Measurements from ENCODE around the gene CTNND2. TPM values are rescaled to one million over a fixed set of nuclear protein-coding genes. Genes with fewer than 3 reads are reported as not detected.

The CTNND2 gene
- polyA plus RNA-seq, 1 donor from 2014 or later = 67.0 TPM

DNA sequence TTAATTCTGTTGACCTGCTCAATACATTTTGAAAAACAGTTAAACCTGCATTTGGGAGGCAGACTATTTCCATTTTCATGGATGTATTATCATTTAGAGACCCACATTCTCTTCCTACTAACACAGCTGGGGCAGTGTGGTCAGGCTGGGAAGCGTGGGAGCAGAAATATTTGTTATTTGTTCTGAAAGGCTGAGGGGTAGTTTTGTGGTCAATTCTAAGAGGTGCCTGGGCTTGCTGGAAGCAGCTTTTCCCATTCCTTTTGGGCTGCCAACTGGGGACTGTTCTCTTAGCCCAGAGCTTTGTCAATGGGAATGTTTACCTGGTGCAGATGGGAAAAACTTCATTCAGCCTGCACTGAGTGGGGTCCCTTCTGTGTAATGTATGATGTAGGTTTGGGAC lies 971.8 kb downstream of the CTNND2 start:
- no peak overlapping the region for H3K27ac ChIP-seq (ENCODE audit: low read length)
- H3K4me2 ChIP-seq (ENCODE audit: low read length) = no peak overlapping the region
- H3F3A ChIP-seq (ENCODE audit: insufficient read depth, low read length, poor library complexity, severe bottlenecking) = no peaks in the 10 kb centered on the region
- no peaks in the 10 kb centered on the region for H3K27me3 ChIP-seq (ENCODE audit: insufficient read depth, low read depth, low read length)
- no peaks in the 10 kb centered on the region for H3K79me2 ChIP-seq (replicated peaks; ENCODE audit: insufficient read depth, low read length)
- H4K20me1 ChIP-seq (ENCODE audit: insufficient read depth) = no peaks in the 10 kb centered on the region
- no peak overlapping the region for H3K4me3 ChIP-seq (ENCODE audit: low read length)
- no peaks in the 10 kb centered on the region for H3K9me2 ChIP-seq (ENCODE audit: insufficient read depth, low read length)
- TF ChIP-seq SMC3 (conservative IDR thresholded peaks at IDR 0.05; ENCODE audit: poor library complexity) (no peak), POLR2AphosphoS5 (IDR thresholded peaks at IDR 0.05) (no peak), RAD21 (conservative IDR thresholded peaks at IDR 0.05) (no peak), TAF1 (IDR thresholded peaks at IDR 0.05; ENCODE audit: low read depth) (no peak), EZH2 (IDR thresholded peaks at IDR 0.05; ENCODE audit: borderline replicate concordance, insufficient read depth, low read length, poor library complexity, severe bottlenecking) (no peak), MXI1 (conservative IDR thresholded peaks at IDR 0.05; ENCODE audit: poor library complexity, severe bottlenecking) (no peak), EP300 (conservative IDR thresholded peaks at IDR 0.05; ENCODE audit: poor library complexity, severe bottlenecking) (no peak)
- TF ChIP-seq, protein P1, sequence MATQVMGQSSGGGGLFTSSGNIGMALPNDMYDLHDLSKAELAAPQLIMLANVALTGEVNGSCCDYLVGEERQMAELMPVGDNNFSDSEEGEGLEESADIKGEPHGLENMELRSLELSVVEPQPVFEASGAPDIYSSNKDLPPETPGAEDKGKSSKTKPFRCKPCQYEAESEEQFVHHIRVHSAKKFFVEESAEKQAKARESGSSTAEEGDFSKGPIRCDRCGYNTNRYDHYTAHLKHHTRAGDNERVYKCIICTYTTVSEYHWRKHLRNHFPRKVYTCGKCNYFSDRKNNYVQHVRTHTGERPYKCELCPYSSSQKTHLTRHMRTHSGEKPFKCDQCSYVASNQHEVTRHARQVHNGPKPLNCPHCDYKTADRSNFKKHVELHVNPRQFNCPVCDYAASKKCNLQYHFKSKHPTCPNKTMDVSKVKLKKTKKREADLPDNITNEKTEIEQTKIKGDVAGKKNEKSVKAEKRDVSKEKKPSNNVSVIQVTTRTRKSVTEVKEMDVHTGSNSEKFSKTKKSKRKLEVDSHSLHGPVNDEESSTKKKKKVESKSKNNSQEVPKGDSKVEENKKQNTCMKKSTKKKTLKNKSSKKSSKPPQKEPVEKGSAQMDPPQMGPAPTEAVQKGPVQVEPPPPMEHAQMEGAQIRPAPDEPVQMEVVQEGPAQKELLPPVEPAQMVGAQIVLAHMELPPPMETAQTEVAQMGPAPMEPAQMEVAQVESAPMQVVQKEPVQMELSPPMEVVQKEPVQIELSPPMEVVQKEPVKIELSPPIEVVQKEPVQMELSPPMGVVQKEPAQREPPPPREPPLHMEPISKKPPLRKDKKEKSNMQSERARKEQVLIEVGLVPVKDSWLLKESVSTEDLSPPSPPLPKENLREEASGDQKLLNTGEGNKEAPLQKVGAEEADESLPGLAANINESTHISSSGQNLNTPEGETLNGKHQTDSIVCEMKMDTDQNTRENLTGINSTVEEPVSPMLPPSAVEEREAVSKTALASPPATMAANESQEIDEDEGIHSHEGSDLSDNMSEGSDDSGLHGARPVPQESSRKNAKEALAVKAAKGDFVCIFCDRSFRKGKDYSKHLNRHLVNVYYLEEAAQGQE (IDR thresholded peaks at IDR 0.05; ENCODE audit: borderline replicate concordance) = no peak
- TF ChIP-seq, protein P2, sequence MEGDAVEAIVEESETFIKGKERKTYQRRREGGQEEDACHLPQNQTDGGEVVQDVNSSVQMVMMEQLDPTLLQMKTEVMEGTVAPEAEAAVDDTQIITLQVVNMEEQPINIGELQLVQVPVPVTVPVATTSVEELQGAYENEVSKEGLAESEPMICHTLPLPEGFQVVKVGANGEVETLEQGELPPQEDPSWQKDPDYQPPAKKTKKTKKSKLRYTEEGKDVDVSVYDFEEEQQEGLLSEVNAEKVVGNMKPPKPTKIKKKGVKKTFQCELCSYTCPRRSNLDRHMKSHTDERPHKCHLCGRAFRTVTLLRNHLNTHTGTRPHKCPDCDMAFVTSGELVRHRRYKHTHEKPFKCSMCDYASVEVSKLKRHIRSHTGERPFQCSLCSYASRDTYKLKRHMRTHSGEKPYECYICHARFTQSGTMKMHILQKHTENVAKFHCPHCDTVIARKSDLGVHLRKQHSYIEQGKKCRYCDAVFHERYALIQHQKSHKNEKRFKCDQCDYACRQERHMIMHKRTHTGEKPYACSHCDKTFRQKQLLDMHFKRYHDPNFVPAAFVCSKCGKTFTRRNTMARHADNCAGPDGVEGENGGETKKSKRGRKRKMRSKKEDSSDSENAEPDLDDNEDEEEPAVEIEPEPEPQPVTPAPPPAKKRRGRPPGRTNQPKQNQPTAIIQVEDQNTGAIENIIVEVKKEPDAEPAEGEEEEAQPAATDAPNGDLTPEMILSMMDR (IDR thresholded peaks at IDR 0.05; ENCODE audit: poor library complexity, severe bottlenecking) = no peak
- H2AFZ ChIP-seq (ENCODE audit: low read depth, low read length) = no peak overlapping the region
- no peaks in the 10 kb centered on the region for H3K36me3 ChIP-seq (ENCODE audit: insufficient read depth, low read length)
- no peak overlapping the region for H3K9ac ChIP-seq (ENCODE audit: low read length)
- no peaks in the 10 kb centered on the region for H3K9me3 ChIP-seq (ENCODE audit: low read length)

DNA sequence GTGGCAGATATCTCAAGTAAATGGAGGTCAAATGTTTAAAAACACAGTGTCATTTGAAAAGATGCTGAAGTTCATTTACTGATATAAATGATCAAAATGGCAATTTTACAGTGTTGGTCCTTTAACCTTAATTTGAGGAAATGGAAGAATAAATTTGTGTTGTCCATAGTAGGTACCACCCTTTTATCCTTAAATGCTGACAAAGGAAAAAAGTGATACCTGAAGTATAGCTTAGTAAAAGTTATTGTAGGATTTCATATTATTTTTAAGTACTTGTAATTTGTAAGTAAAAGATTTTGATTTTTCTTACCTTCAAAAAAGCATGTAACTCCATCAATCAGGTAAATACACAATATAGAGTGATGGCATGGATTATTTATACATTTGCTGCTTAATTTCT lies 976.6 kb downstream of the CTNND2 start:
- Histone ChIP-seq H3K4me2 (ENCODE audit: low read length) (no peak overlapping the region), H3F3A (ENCODE audit: insufficient read depth, low read length, poor library complexity, severe bottlenecking) (no peaks in the 10 kb centered on the region), H3K9ac (ENCODE audit: low read length) (no peak overlapping the region), H3K27ac (ENCODE audit: low read length) (no peak overlapping the region), H3K9me2 (ENCODE audit: insufficient read depth, low read length) (no peaks in the 10 kb centered on the region), H3K4me3 (ENCODE audit: low read length) (no peak overlapping the region), H4K20me1 (ENCODE audit: insufficient read depth) (no peaks in the 10 kb centered on the region), H3K27me3 (ENCODE audit: insufficient read depth, low read depth, low read length) (no peaks in the 10 kb centered on the region), H3K9me3 (ENCODE audit: low read length) (no peaks in the 10 kb centered on the region), H3K79me2 (replicated peaks; ENCODE audit: insufficient read depth, low read length) (no peaks in the 10 kb centered on the region), H2AFZ (ENCODE audit: low read depth, low read length) (no peak overlapping the region), H3K36me3 (ENCODE audit: insufficient read depth, low read length) (no peaks in the 10 kb centered on the region)
- no peak for TF ChIP-seq MXI1 (conservative IDR thresholded peaks at IDR 0.05; ENCODE audit: poor library complexity, severe bottlenecking)
- TF ChIP-seq, protein P1 (IDR thresholded peaks at IDR 0.05; ENCODE audit: borderline replicate concordance) = no peak
- no peak for TF ChIP-seq EP300 (conservative IDR thresholded peaks at IDR 0.05; ENCODE audit: poor library complexity, severe bottlenecking)
